Measurements from ENCODE around the gene ACTR10. TPM values are rescaled to one million over a fixed set of nuclear protein-coding genes. Genes with fewer than 3 reads are reported as not detected.
"Not testable (repeated sequence)": the region's sequence is repeated elsewhere in the genome, so short reads cannot be mapped to it uniquely, and the experiment has no call there.

Gene ACTR10
- total RNA-seq, 1 donor from 2014 or later: 98.7 TPM

DNA sequence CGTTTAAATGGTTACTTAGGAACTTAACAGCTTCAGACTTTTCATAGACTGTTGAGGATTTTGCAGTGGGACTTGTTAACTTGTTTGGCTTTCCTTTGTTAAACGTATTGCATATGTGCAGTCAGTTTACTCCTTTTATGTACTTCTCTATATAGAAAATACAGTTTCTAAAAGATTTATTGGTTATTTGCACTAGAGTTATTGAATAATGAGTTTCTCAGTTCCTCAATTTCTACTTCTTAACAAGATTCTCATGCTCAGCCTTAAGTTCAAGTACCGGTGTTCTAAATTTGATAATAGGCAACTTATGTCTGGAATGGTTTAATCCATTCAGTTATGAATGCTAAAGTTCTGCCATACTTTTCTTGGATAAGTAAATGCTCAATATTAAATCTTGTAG is 45.6 kb downstream of the ACTR10 start:
- Mint-ChIP-seq H3K4me3 (ENCODE audit: unreplicated experiment) (peak overlapping the region; percentile 93), H3K4me1 (ENCODE audit: low read depth, unreplicated experiment) (peaks cover 21% of the 10 kb centered on the region), H3K27me3 (ENCODE audit: low read depth, unreplicated experiment) (no peaks in the 10 kb centered on the region), H3K27ac (ENCODE audit: unreplicated experiment) (peak overlapping the region; percentile 99), H3K36me3 (ENCODE audit: low read depth, unreplicated experiment) (peaks cover 1% of the 10 kb centered on the region), H3K9me3 (ENCODE audit: unreplicated experiment) (no peaks in the 10 kb centered on the region)
- H3K4me1 ChIP-seq (ENCODE audit: insufficient read depth, low read length): peaks cover 16% of the 10 kb centered on the region
- FAIRE-seq: no peak
- H3K4me3 ChIP-seq (ENCODE audit: insufficient read depth, low read depth, low read length): peak overlapping the region; percentile 98
- peaks cover 58% of the 10 kb centered on the region for H3K79me2 ChIP-seq (ENCODE audit: insufficient read depth, low read length)
- H3K27me3 ChIP-seq (ENCODE audit: insufficient read depth, low read length): no peaks in the 10 kb centered on the region
- peak overlapping the region; percentile 99 for H3K27ac ChIP-seq (ENCODE audit: low read depth, low read length)
- H2AFZ ChIP-seq (ENCODE audit: low read depth, low read length): no peak overlapping the region
- no peak for DNase-seq (ENCODE audit: low read depth)
- H3K36me3 ChIP-seq (ENCODE audit: insufficient read depth, low read length): peaks cover 3% of the 10 kb centered on the region
- no peaks in the 10 kb centered on the region for H3K9me3 ChIP-seq (ENCODE audit: insufficient read depth, low read depth, low read length)
- H3K4me2 ChIP-seq (ENCODE audit: low read length): peak overlapping the region; percentile 85
- H3K9ac ChIP-seq (ENCODE audit: low read length): peak overlapping the region; percentile 99
- H4K20me1 ChIP-seq (ENCODE audit: insufficient read depth, low read length): peaks cover 38% of the 10 kb centered on the region
- TF ChIP-seq EZH2 (IDR thresholded peaks at IDR 0.05; ENCODE audit: insufficient read depth, low read length): no peak
- TF ChIP-seq, protein P1, sequence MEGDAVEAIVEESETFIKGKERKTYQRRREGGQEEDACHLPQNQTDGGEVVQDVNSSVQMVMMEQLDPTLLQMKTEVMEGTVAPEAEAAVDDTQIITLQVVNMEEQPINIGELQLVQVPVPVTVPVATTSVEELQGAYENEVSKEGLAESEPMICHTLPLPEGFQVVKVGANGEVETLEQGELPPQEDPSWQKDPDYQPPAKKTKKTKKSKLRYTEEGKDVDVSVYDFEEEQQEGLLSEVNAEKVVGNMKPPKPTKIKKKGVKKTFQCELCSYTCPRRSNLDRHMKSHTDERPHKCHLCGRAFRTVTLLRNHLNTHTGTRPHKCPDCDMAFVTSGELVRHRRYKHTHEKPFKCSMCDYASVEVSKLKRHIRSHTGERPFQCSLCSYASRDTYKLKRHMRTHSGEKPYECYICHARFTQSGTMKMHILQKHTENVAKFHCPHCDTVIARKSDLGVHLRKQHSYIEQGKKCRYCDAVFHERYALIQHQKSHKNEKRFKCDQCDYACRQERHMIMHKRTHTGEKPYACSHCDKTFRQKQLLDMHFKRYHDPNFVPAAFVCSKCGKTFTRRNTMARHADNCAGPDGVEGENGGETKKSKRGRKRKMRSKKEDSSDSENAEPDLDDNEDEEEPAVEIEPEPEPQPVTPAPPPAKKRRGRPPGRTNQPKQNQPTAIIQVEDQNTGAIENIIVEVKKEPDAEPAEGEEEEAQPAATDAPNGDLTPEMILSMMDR (IDR thresholded peaks at IDR 0.05; ENCODE audit: insufficient read depth, low read depth, low read length): no peak

DNA sequence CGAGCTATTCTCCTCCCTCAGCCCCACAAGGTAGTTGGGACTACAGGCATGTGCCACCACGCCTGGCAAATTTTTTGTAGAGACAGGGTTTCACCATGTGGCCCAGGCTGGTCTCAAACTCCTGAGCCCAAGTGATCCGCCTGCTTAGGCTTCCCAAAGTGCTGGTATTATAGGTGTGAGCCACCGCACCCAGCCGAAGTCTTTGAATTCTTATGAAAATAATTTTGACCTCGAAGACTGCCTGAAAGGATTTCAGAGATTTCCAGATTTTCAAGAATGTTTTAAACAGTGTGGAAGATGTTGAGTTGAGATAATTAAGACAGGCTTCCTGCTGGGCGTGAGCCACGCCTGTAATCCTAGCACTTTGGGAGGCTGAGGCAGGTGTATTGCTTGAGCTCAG is 49.7 kb downstream of the ACTR10 start:
- Histone ChIP-seq H3K27ac (ENCODE audit: low read depth, low read length) (no peak overlapping the region), H4K20me1 (ENCODE audit: insufficient read depth, low read length) (peaks cover 58% of the 10 kb centered on the region), H3K36me3 (ENCODE audit: insufficient read depth, low read length) (peaks cover 15% of the 10 kb centered on the region), H3K9me3 (ENCODE audit: insufficient read depth, low read depth, low read length) (no peaks in the 10 kb centered on the region), H2AFZ (ENCODE audit: low read depth, low read length) (no peak overlapping the region), H3K9ac (ENCODE audit: low read length) (no peak overlapping the region), H3K27me3 (ENCODE audit: insufficient read depth, low read length) (no peaks in the 10 kb centered on the region), H3K4me2 (ENCODE audit: low read length) (no peak overlapping the region), H3K4me1 (ENCODE audit: insufficient read depth, low read length) (peaks cover 10% of the 10 kb centered on the region), H3K4me3 (ENCODE audit: insufficient read depth, low read depth, low read length) (no peak overlapping the region), H3K79me2 (ENCODE audit: insufficient read depth, low read length) (peaks cover 92% of the 10 kb centered on the region)
- H3K9me3 Mint-ChIP-seq (ENCODE audit: unreplicated experiment): no peaks in the 10 kb centered on the region
- FAIRE-seq: no peak
- DNase-seq (ENCODE audit: low read depth): no peak
- TF ChIP-seq, protein P1 (IDR thresholded peaks at IDR 0.05; ENCODE audit: insufficient read depth, low read depth, low read length): no peak
- no peak for TF ChIP-seq EZH2 (IDR thresholded peaks at IDR 0.05; ENCODE audit: insufficient read depth, low read length)
- H3K36me3 Mint-ChIP-seq (ENCODE audit: low read depth, unreplicated experiment): peaks cover 1% of the 10 kb centered on the region
- H3K4me3 Mint-ChIP-seq (ENCODE audit: unreplicated experiment): no peak overlapping the region
- no peak overlapping the region for H3K27ac Mint-ChIP-seq (ENCODE audit: unreplicated experiment)
- H3K27me3 Mint-ChIP-seq (ENCODE audit: low read depth, unreplicated experiment): no peaks in the 10 kb centered on the region
- H3K4me1 Mint-ChIP-seq (ENCODE audit: low read depth, unreplicated experiment): peaks cover 18% of the 10 kb centered on the region

DNA sequence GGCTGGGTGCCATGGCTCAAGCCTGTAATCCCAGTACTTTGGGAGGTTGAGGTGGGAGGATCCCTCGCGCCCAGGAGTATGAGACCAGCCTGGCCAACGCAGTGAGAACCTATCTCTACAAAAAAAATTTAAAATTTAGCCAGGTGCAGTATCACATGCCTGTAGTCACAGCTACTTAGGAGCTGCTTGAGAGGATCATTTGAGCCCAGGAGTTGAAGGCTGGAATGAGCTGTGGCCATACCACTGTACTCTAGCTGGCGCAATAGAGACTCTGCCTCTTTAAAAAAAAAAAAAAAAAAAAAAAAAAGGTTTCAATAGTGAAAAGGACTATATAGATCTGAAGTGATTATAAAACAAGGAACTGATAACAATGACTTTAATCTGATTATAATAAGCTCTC is 58.2 kb downstream of the ACTR10 start:
- DNase-seq (ENCODE audit: low read depth) (no peak), FAIRE-seq (no peak)
- no peak overlapping the region for H3K4me3 ChIP-seq (ENCODE audit: insufficient read depth, low read depth, low read length)
- Mint-ChIP-seq H3K27me3 (ENCODE audit: low read depth, unreplicated experiment) (no peaks in the 10 kb centered on the region), H3K9me3 (ENCODE audit: unreplicated experiment) (no peaks in the 10 kb centered on the region), H3K27ac (ENCODE audit: unreplicated experiment) (no peak overlapping the region), H3K4me3 (ENCODE audit: unreplicated experiment) (no peak overlapping the region), H3K36me3 (ENCODE audit: low read depth, unreplicated experiment) (peaks cover 7% of the 10 kb centered on the region), H3K4me1 (ENCODE audit: low read depth, unreplicated experiment) (peaks cover 1% of the 10 kb centered on the region)
- H3K36me3 ChIP-seq (ENCODE audit: insufficient read depth, low read length): peaks cover 50% of the 10 kb centered on the region
- peaks cover 30% of the 10 kb centered on the region for H3K79me2 ChIP-seq (ENCODE audit: insufficient read depth, low read length)
- H3K9ac ChIP-seq (ENCODE audit: low read length): no peak overlapping the region
- TF ChIP-seq, protein P1 (IDR thresholded peaks at IDR 0.05; ENCODE audit: insufficient read depth, low read depth, low read length): no peak
- no peak for TF ChIP-seq EZH2 (IDR thresholded peaks at IDR 0.05; ENCODE audit: insufficient read depth, low read length)
- no peak overlapping the region for H3K4me2 ChIP-seq (ENCODE audit: low read length)
- no peaks in the 10 kb centered on the region for H3K9me3 ChIP-seq (ENCODE audit: insufficient read depth, low read depth, low read length)
- no peak overlapping the region for H3K27ac ChIP-seq (ENCODE audit: low read depth, low read length)
- H4K20me1 ChIP-seq (ENCODE audit: insufficient read depth, low read length): peaks cover 23% of the 10 kb centered on the region
- H3K4me1 ChIP-seq (ENCODE audit: insufficient read depth, low read length): no peaks in the 10 kb centered on the region
- no peak overlapping the region for H2AFZ ChIP-seq (ENCODE audit: low read depth, low read length)
- H3K27me3 ChIP-seq (ENCODE audit: insufficient read depth, low read length): no peaks in the 10 kb centered on the region

DNA sequence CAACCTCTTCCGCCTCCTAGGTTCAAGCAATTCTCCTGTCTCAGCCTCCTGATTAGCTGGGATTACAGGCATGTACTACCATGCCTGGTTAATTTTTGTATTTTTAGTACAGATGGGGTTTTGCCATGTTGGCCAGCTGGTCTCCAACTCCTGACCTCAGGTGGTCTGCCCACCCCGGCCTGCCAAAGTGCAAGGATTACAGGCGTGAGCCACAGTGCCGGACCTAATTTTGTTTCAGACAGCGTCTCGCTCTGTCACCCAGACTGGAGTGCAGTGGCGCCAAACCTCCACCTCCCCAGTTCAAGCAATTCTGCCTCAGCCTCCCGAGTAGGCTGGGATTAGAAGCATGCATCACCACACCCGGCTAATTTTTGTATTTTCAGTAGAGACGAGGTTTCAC is 62.1 kb downstream of the ACTR10 start:
- not testable (repeated sequence) for H2AFZ ChIP-seq (ENCODE audit: low read depth, low read length); H3K4me1 Mint-ChIP-seq (ENCODE audit: low read depth, unreplicated experiment); FAIRE-seq; H3K27me3 ChIP-seq (ENCODE audit: insufficient read depth, low read length); H3K36me3 Mint-ChIP-seq (ENCODE audit: low read depth, unreplicated experiment); DNase-seq (ENCODE audit: low read depth); H3K27me3 Mint-ChIP-seq (ENCODE audit: low read depth, unreplicated experiment); H3K4me1 ChIP-seq (ENCODE audit: insufficient read depth, low read length); H3K4me3 Mint-ChIP-seq (ENCODE audit: unreplicated experiment); H3K4me2 ChIP-seq (ENCODE audit: low read length); H3K9me3 ChIP-seq (ENCODE audit: insufficient read depth, low read depth, low read length); H3K9me3 Mint-ChIP-seq (ENCODE audit: unreplicated experiment); H3K4me3 ChIP-seq (ENCODE audit: insufficient read depth, low read depth, low read length); H3K27ac Mint-ChIP-seq (ENCODE audit: unreplicated experiment); H3K27ac ChIP-seq (ENCODE audit: low read depth, low read length); H3K9ac ChIP-seq (ENCODE audit: low read length)
- peaks cover 37% of the 10 kb centered on the region for H3K79me2 ChIP-seq (ENCODE audit: insufficient read depth, low read length)
- peaks cover 31% of the 10 kb centered on the region for H4K20me1 ChIP-seq (ENCODE audit: insufficient read depth, low read length)
- H3K36me3 ChIP-seq (ENCODE audit: insufficient read depth, low read length): peaks cover 74% of the 10 kb centered on the region
